Mammary epithelial cell (primary cell): Measurements from ENCODE around the gene PEDS1.
"Not testable (repeated sequence)": the region's sequence is repeated elsewhere in the genome, so short reads cannot be mapped to it uniquely, and the experiment has no call there.

ENCODE experiments used
- CTCF ChIP-seq, 2 donors: IDR thresholded peaks in 1 of 2; conservative IDR thresholded peaks in 1 of 2; 2 replicates each; pipeline ENCODE4 v1.5.1; 2011 to 2012; ENCODE audit warnings: inconsistent platforms in 2 of 2, low read length in 2 of 2, mild to moderate bottlenecking in 2 of 2, control low read depth in 1 of 2, low read depth in 1 of 2; ENCODE audit not compliant: insufficient read depth in 1 of 2; ENCODE audit errors: extremely low read depth in 1 of 2
- EZH2 ChIP-seq: IDR thresholded peaks from 2 replicates; pipeline ENCODE4 v1.6.1; 2012; ENCODE audit warnings: low read length, inconsistent platforms, borderline replicate concordance

DNA sequence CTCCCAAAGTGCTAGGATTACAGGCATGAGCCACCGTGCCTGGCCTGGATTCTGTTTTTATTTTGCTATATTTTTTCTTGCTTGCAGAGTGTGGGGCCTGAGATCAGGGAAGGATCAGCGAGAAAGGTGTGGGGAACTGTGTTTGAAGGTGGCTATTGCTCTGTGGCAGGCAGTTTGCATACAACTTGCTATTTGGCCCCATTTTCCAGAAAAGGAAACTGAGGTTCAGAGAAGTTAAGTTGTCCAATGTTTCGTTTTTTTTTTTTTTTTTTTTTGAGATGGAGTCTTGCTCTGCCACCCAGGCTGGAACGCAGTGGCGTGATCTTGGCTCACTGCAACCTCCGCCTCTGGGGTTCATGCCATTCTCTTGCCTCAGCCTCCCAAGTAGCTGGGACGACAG, 8.0 kb upstream of the PEDS1 start:
- TF ChIP-seq CTCF (conservative IDR thresholded peaks at IDR 0.05 in 1 of 2, IDR thresholded peaks at IDR 0.05 in 1 of 2; ENCODE audit: extremely low read depth in 1 of 2, insufficient read depth in 1 of 2, low read depth in 1 of 2, low read length in 2 of 2); EZH2: not testable (repeated sequence)
